HEK293 (cell line): ENCODE measurements around the gene GAS5.

ENCODE experiments used
- ATF2 ChIP-seq: fragments of 450-650 bp; formaldehyde crosslinking; IDR thresholded peaks from 2 replicates; pipeline ENCODE4 v1.5.1; 2016; ENCODE audit warnings: missing biosample characterization, missing genetic modification characterization, low read depth
- KLF7 ChIP-seq: fragments of 450-650 bp; formaldehyde crosslinking; IDR thresholded peaks from 2 replicates; pipeline ENCODE4 v1.5.1; 2016; ENCODE audit warnings: missing biosample characterization, missing genetic modification characterization, borderline replicate concordance
- KLF8 ChIP-seq: fragments of 450-650 bp; formaldehyde crosslinking; IDR thresholded peaks from 2 replicates; pipeline ENCODE4 v1.5.1; 2016; ENCODE audit warnings: missing biosample characterization, missing genetic modification characterization
- MZF1 ChIP-seq: fragments of 450-650 bp; formaldehyde crosslinking; IDR thresholded peaks from 2 replicates; pipeline ENCODE4 v1.5.1; 2017; ENCODE audit warnings: missing biosample characterization, missing genetic modification characterization, borderline replicate concordance
- PRDM10 ChIP-seq: fragments of 450-650 bp; formaldehyde crosslinking; IDR thresholded peaks from 2 replicates; pipeline ENCODE4 v1.5.1; 2016; ENCODE audit warnings: missing biosample characterization, missing genetic modification characterization
- PRDM6 ChIP-seq: fragments of 450-650 bp; formaldehyde crosslinking; IDR thresholded peaks from 2 replicates; pipeline ENCODE4 v1.5.1; 2017; ENCODE audit warnings: missing biosample characterization, missing genetic modification characterization
- SCRT2 ChIP-seq: fragments of 450-650 bp; formaldehyde crosslinking; IDR thresholded peaks from 2 replicates; pipeline ENCODE4 v1.5.1; 2016; ENCODE audit warnings: missing biosample characterization, missing genetic modification characterization
- ZFP3 ChIP-seq: fragments of 450-650 bp; formaldehyde crosslinking; IDR thresholded peaks from 2 replicates; pipeline ENCODE4 v1.5.1; 2016; ENCODE audit warnings: low read depth, missing biosample characterization, missing genetic modification characterization
- ZNF112 ChIP-seq: fragments of 450-650 bp; formaldehyde crosslinking; IDR thresholded peaks from 2 replicates; pipeline ENCODE4 v1.5.0; 2017; ENCODE audit warnings: missing biosample characterization, missing genetic modification characterization
- ZNF138 ChIP-seq: fragments of 450-650 bp; formaldehyde crosslinking; IDR thresholded peaks from 2 replicates; pipeline ENCODE4 v1.5.1; 2016; ENCODE audit warnings: missing biosample characterization, missing genetic modification characterization, borderline replicate concordance
- ZNF23 ChIP-seq: fragments of 450-650 bp; formaldehyde crosslinking; IDR thresholded peaks from 2 replicates; pipeline ENCODE4 v1.5.1; 2016; ENCODE audit warnings: missing biosample characterization, missing genetic modification characterization, borderline replicate concordance
- ZNF24 ChIP-seq: fragments of 450-650 bp; formaldehyde crosslinking; IDR thresholded peaks from 2 replicates; pipeline ENCODE4 v1.5.1; 2016; ENCODE audit warnings: missing biosample characterization, missing genetic modification characterization
- ZNF416 ChIP-seq: fragments of 450-650 bp; formaldehyde crosslinking; IDR thresholded peaks from 2 replicates; pipeline ENCODE4 v1.5.1; 2016; ENCODE audit warnings: missing biosample characterization, missing genetic modification characterization
- ZNF518A ChIP-seq: fragments of 450-650 bp; formaldehyde crosslinking; conservative IDR thresholded peaks from 2 replicates; pipeline ENCODE4 v1.5.1; 2016; ENCODE audit warnings: low read depth, missing biosample characterization, missing genetic modification characterization
- ZNF645 ChIP-seq: fragments of 450-650 bp; formaldehyde crosslinking; IDR thresholded peaks from 2 replicates; pipeline ENCODE4; 2016; ENCODE audit warnings: missing biosample characterization, missing genetic modification characterization
- ZNF660 ChIP-seq: fragments of 450-650 bp; IDR thresholded peaks from 2 replicates; pipeline ENCODE4 v1.5.1; 2018; ENCODE audit warnings: missing biosample characterization, mild to moderate bottlenecking, missing genetic modification characterization
- ZSCAN23 ChIP-seq: fragments of 450-650 bp; formaldehyde crosslinking; IDR thresholded peaks from 2 replicates; pipeline ENCODE4 v1.5.1; 2016; ENCODE audit warnings: missing biosample characterization, missing genetic modification characterization
- ZSCAN4 ChIP-seq: fragments of 450-650 bp; formaldehyde crosslinking; IDR thresholded peaks from 2 replicates; pipeline ENCODE4 v1.5.1; 2017; ENCODE audit warnings: missing biosample characterization, missing genetic modification characterization

Gene GAS5

GRCh38 chr1:173864179-173864867 lies 3.5 kb downstream of the GAS5 start (continued):
- TF ChIP-seq ZSCAN4 (tag by site-specific recombination) (no peak), ZNF416 (tag by site-specific recombination) (no peak), ZSCAN23 (tag by site-specific recombination) (no peak), ZNF23 (tag by site-specific recombination) (no peak), KLF8 (tag by site-specific recombination) (peak; percentile 12; the same call in 1 of the 2 replicates), ZNF518A (tag by site-specific recombination) (no peak), ZNF660 (tag by site-specific recombination) (no peak), ZNF138 (no peak), ZNF645 (tag by site-specific recombination) (no peak), PRDM10 (tag by site-specific recombination) (no peak), MZF1 (no peak), ZFP3 (tag by site-specific recombination) (no peak), PRDM6 (0 out of 2 replicates have a peak, but pooled peaks have one; percentile 39), ATF2 (tag by site-specific recombination) (peak; percentile 96), ZNF24 (tag by site-specific recombination) (peak; percentile 86), KLF7 (tag by site-specific recombination) (no peak), SCRT2 (tag by site-specific recombination) (peak; percentile 76), ZNF112 (tag by site-specific recombination) (no peak)
